H1 (cell line): ENCODE measurements around the gene SIDT1. TPM values are rescaled to one million over a fixed set of nuclear protein-coding genes. Genes with fewer than 3 reads are reported as not detected.

ENCODE experiments used
- CTCF ChIA-PET: fragments of 300-600 bp; sonication (Branson Sonifier 250); formaldehyde crosslinking; loops from one replicate; lab custom pipeline; 2021; ENCODE audit not compliant: partially characterized antibody; lab: Charles Lee
- POLR2A ChIA-PET: fragments of 300-600 bp; sonication (Branson Sonifier 250); formaldehyde crosslinking; loops from one replicate; lab custom pipeline; 2021; ENCODE audit warnings: inconsistent platforms; ENCODE audit not compliant: partially characterized antibody; lab: Charles Lee
- DNase-seq, 2 experiments: peaks; one replicate each; pipeline versions ENCODE4 v3.0.0 to v3.0.0-alpha.2; 2010 to 2022; ENCODE audit warnings: low spot score in 2 of 2, low read depth in 1 of 2, mixed read lengths in 1 of 2
- FAIRE-seq: peaks from 2 replicates; lab custom pipeline; 2011; peaks lifted over from hg19 to GRCh38; lab: Jason Lieb, UNC
- H2AFZ ChIP-seq: 2 replicates; pipeline ENCODE4 v1.8.1; 2012; ENCODE audit warnings: low read length, inconsistent platforms
- H2AK5ac ChIP-seq: 2 replicates; pipeline ENCODE4 v1.6.1; 2013; ENCODE audit warnings: low read depth, low read length
- H2BK120ac ChIP-seq: replicated peaks from 2 replicates; pipeline ENCODE3; 2013; ENCODE audit warnings: low read depth, low read length, inconsistent platforms
- H2BK12ac ChIP-seq: 2 replicates; pipeline ENCODE4 v1.6.1; 2013; ENCODE audit warnings: low read depth, low read length
- H2BK15ac ChIP-seq: 2 replicates; pipeline ENCODE4 v1.6.1; 2013; ENCODE audit warnings: low read length
- H2BK20ac ChIP-seq: 2 replicates; pipeline ENCODE4 v1.6.1; 2013; ENCODE audit warnings: low read length
- H2BK5ac ChIP-seq: 2 replicates; pipeline ENCODE4 v1.6.1; 2013; ENCODE audit warnings: low read depth, low read length
- H3K14ac ChIP-seq: 2 replicates; pipeline ENCODE4 v1.6.1; 2013; ENCODE audit warnings: inconsistent platforms; ENCODE audit not compliant: insufficient read length
- H3K18ac ChIP-seq: 2 replicates; pipeline ENCODE4 v1.6.1; 2013; ENCODE audit warnings: low read length; ENCODE audit errors: extremely low read depth
- H3K23ac ChIP-seq: 2 replicates; pipeline ENCODE4 v1.6.1; 2013; ENCODE audit warnings: inconsistent platforms; ENCODE audit not compliant: insufficient read length
- H3K23me2 ChIP-seq: 2 replicates; pipeline ENCODE4 v1.6.1; 2013; ENCODE audit warnings: low read depth, low read length
- H3K27ac ChIP-seq: 2 replicates; pipeline ENCODE4 v1.6.1; 2011; ENCODE audit warnings: low read depth, low read length, inconsistent platforms
- H3K27me3 ChIP-seq, 4 experiments: replicated peaks in 1 of 4; 1 replicate in 1 of 4; 2 replicates in 3 of 4; pipeline versions ENCODE4 v1.6.1 to v1.8.1; 2011 to 2013; ENCODE audit warnings: low read length in 3 of 4, mild to moderate bottlenecking in 3 of 4, inconsistent platforms in 2 of 4, mixed read lengths in 2 of 4, moderate library complexity in 1 of 4; ENCODE audit not compliant: control insufficient read depth in 3 of 4, insufficient read depth in 3 of 4; ENCODE audit errors: extremely low read depth in 1 of 4
- H3K36me3 ChIP-seq, 4 experiments: 2 replicates each; pipeline versions ENCODE4 v1.6.1 to v1.8.1; 2011 to 2013; ENCODE audit warnings: mild to moderate bottlenecking in 4 of 4, low read length in 3 of 4, moderate library complexity in 2 of 4, control low read depth in 1 of 4, inconsistent platforms in 1 of 4; ENCODE audit not compliant: insufficient read depth in 4 of 4, control insufficient read depth in 2 of 4
- H3K4ac ChIP-seq: replicated peaks from 2 replicates; pipeline ENCODE3; 2013; ENCODE audit warnings: low read length, low read depth, mixed read lengths, inconsistent platforms; ENCODE audit not compliant: insufficient read length
- H3K4me1 ChIP-seq, 4 experiments: replicated peaks in 1 of 4; 1 replicate in 1 of 4; 2 replicates in 3 of 4; pipeline versions ENCODE4 v1.6.1 to v1.8.1; 2011 to 2013; ENCODE audit warnings: low read length in 3 of 4, inconsistent platforms in 2 of 4, mixed read lengths in 1 of 4; ENCODE audit not compliant: insufficient read depth in 4 of 4, control insufficient read depth in 3 of 4
- H3K4me2 ChIP-seq, 2 experiments: 2 replicates each; pipeline versions ENCODE4 v1.6.1 to v1.8.1; 2011 to 2013; ENCODE audit warnings: low read depth in 2 of 2, low read length in 2 of 2, control low read depth in 1 of 2, inconsistent platforms in 1 of 2, mild to moderate bottlenecking in 1 of 2; ENCODE audit not compliant: insufficient read depth in 1 of 2
- H3K4me3 ChIP-seq, 4 experiments: fragments of 200-600, 300-600 bp in 1 of 4; sonication (generic), shearing (Covaris generic), sonication (Bioruptor Twin) in 1 of 4; 2 replicates each; pipeline versions ENCODE4 v1.5.1 to v1.8.1; 2011 to 2016; ENCODE audit warnings: low read length in 4 of 4, low read depth in 3 of 4, control low read depth in 2 of 4, inconsistent platforms in 2 of 4, mild to moderate bottlenecking in 2 of 4, mixed read lengths in 1 of 4, moderate library complexity in 1 of 4; ENCODE audit not compliant: insufficient read depth in 2 of 4; ENCODE audit errors: extremely low read depth in 1 of 4
- H3K56ac ChIP-seq: replicated peaks from 2 replicates; pipeline ENCODE3; 2013; ENCODE audit warnings: low read depth, mild to moderate bottlenecking, mixed read lengths, low read length, inconsistent platforms; ENCODE audit not compliant: insufficient read length
- H3K79me1 ChIP-seq: 2 replicates; pipeline ENCODE4 v1.6.1; 2013; ENCODE audit warnings: low read depth, low read length, control low read depth
- H3K79me2 ChIP-seq, 2 experiments: 2 replicates each; pipeline versions ENCODE4 v1.6.1 to v1.8.1; 2012 to 2013; ENCODE audit warnings: low read length in 2 of 2, mild to moderate bottlenecking in 2 of 2, inconsistent platforms in 1 of 2; ENCODE audit not compliant: insufficient read depth in 2 of 2, control insufficient read depth in 1 of 2
- H3K9ac ChIP-seq, 4 experiments: replicated peaks in 1 of 4; 1 replicate in 1 of 4; 2 replicates in 3 of 4; pipeline versions ENCODE4 v1.6.1 to v1.8.1; 2011 to 2013; ENCODE audit warnings: low read depth in 3 of 4, low read length in 3 of 4, control low read depth in 2 of 4, mild to moderate bottlenecking in 2 of 4, moderate library complexity in 2 of 4, inconsistent platforms in 1 of 4; ENCODE audit errors: extremely low read depth in 1 of 4
- H3K9me3 ChIP-seq, 2 experiments: 2 replicates each; pipeline versions ENCODE4 v1.6.1 to v1.8.1; 2012 to 2013; ENCODE audit warnings: mild to moderate bottlenecking in 2 of 2, moderate library complexity in 2 of 2, control low read depth in 1 of 2, inconsistent platforms in 1 of 2, low read depth in 1 of 2, low read length in 1 of 2, mixed read lengths in 1 of 2; ENCODE audit not compliant: insufficient read depth in 2 of 2
- H4K20me1 ChIP-seq, 2 experiments: replicated peaks in 1 of 2; 2 replicates each; pipeline versions ENCODE3 to v1.8.1; 2011 to 2013; ENCODE audit warnings: inconsistent platforms in 2 of 2, low read length in 2 of 2, mild to moderate bottlenecking in 1 of 2; ENCODE audit not compliant: insufficient read depth in 2 of 2, control insufficient read depth in 1 of 2
- H4K5ac ChIP-seq: 2 replicates; pipeline ENCODE4 v1.6.1; 2013; ENCODE audit warnings: low read length, low read depth, mixed read lengths, inconsistent platforms; ENCODE audit not compliant: insufficient read length
- H4K8ac ChIP-seq: 2 replicates; pipeline ENCODE4 v1.8.0; 2013; ENCODE audit warnings: mild to moderate bottlenecking, moderate library complexity, low read length, inconsistent platforms; ENCODE audit not compliant: insufficient read depth; ENCODE audit errors: extremely low read depth
- H4K91ac ChIP-seq: replicated peaks from 2 replicates; pipeline ENCODE3; 2013; ENCODE audit warnings: low read length, mixed read lengths, inconsistent platforms; ENCODE audit not compliant: insufficient read length
- CBX5 ChIP-seq: fragments of 300-800, 300-1000 bp; sonication (generic); IDR thresholded peaks from 2 replicates; pipeline ENCODE4 v1.7.1; 2016; ENCODE audit warnings: antibody characterized with exemption, low read length, low read depth
- EGR1 ChIP-seq: IDR thresholded peaks from 2 replicates; pipeline ENCODE4 v1.6.1; 2011; ENCODE audit warnings: low read depth, low read length, borderline replicate concordance
- EZH2 ChIP-seq: fragments of 200-600 bp; sonication (generic); IDR thresholded peaks from 2 replicates; pipeline ENCODE4 v1.7.1; 2012; ENCODE audit warnings: low read depth, mild to moderate bottlenecking, moderate library complexity, low read length, inconsistent platforms; ENCODE audit not compliant: severe bottlenecking
- FOSL1 ChIP-seq: IDR thresholded peaks from 2 replicates; pipeline ENCODE4 v1.6.1; 2011; ENCODE audit warnings: mild to moderate bottlenecking, low read depth, low read length, moderate library complexity; ENCODE audit not compliant: insufficient read depth
- KDM5A ChIP-seq: fragments of 200-600 bp; IDR thresholded peaks from 2 replicates; pipeline ENCODE4 v1.7.1; 2012; ENCODE audit warnings: mild to moderate bottlenecking, low read length, inconsistent platforms, mixed read lengths
- MAX ChIP-seq: IDR thresholded peaks from 2 replicates; pipeline ENCODE4 v1.6.1; 2012; ENCODE audit warnings: inconsistent platforms
- RNF2 ChIP-seq: fragments of 200-900, 300-1000 bp; sonication (generic); IDR thresholded peaks from 2 replicates; pipeline ENCODE4 v1.7.1; 2016; ENCODE audit warnings: borderline replicate concordance, low read depth, mild to moderate bottlenecking, antibody characterized with exemption, low read length; ENCODE audit not compliant: poor library complexity, severe bottlenecking; ENCODE audit errors: missing control alignments
- SP2 ChIP-seq: IDR thresholded peaks from 2 replicates; pipeline ENCODE4 v1.6.1; 2012; ENCODE audit warnings: mild to moderate bottlenecking, low read length, inconsistent platforms
- SP4 ChIP-seq: IDR thresholded peaks from 2 replicates; pipeline ENCODE4 v1.6.1; 2012; ENCODE audit warnings: low read length, inconsistent platforms
- TAF7 ChIP-seq: optimal IDR thresholded peaks from 2 replicates; pipeline ENCODE3; 2011; ENCODE audit warnings: low read depth, mild to moderate bottlenecking, inconsistent platforms, low read length, moderate library complexity, borderline replicate concordance
- TEAD4 ChIP-seq: IDR thresholded peaks from 2 replicates; pipeline ENCODE4 v1.6.1; 2012; ENCODE audit warnings: low read depth, low read length, inconsistent platforms, mixed read lengths
- WGBS, 2 experiments: shearing (Covaris generic) in 1 of 2; methylation state at CpG; one replicate each; pipeline versions ENCODE4 v1.1.6 to v1.1.7; 2013 to 2015; ENCODE audit warnings: low lambda C conversion rate in 2 of 2, mixed read lengths in 2 of 2, inconsistent platforms in 1 of 2, low coverage in 1 of 2, missing lambda C conversion rate in 1 of 2; ENCODE audit not compliant: insufficient replicate concordance in 2 of 2, insufficient coverage in 1 of 2, insufficient read length in 1 of 2; ENCODE audit errors: extremely low coverage in 1 of 2, missing lambda C conversion rate in 1 of 2; 5-methylcytosine and 5-hydroxymethylcytosine counted together
- polyA plus RNA-seq, 7 experiments: library from polyadenylated mRNA; depleted of rRNA in 3 of 7; stranded (reverse) in 5 of 7; unstranded in 2 of 7; fragments of >200 nt in 5 of 7; fragments of 200-250 nt in 2 of 7; gene quantifications; 1 replicate in 5 of 7; 2 replicates in 1 of 7; 4 replicates in 1 of 7; pipeline versions ENCODE4 v1.2.1 to v1.2.3, GENCODE V29; 2011 to 2013; ENCODE audit warnings: missing spikeins in 2 of 7, mixed read lengths in 2 of 7
- total RNA-seq: library from RNA; stranded (reverse); fragmentation: NEBNext Ultra II Directional; extraction: Animal tissue kit (Norgen Biotek cat#: 25700); gene quantifications from 2 replicates; pipeline ENCODE4 v1.2.1, GENCODE V29; 2021
- TF ChIP-seq, protein P1 (sequence below): IDR thresholded peaks from 2 replicates; pipeline ENCODE4 v1.6.1; 2011; ENCODE audit warnings: low read length, improper control_type of control experiment

SIDT1 gene
- total and polyA plus RNA-seq, 2 of the 8 experiments (the other 6 are each of a cell fraction or from before 2014, with no cell fraction given), result 0.06 TPM; not detected in 1

- Histone ChIP-seq H4K5ac (no peak overlapping the region), H3K27ac (no peak overlapping the region), H3K27me3 (no peaks in the 10 kb centered on the region), H3K18ac (no peak overlapping the region), H3K79me2 (no peaks in the 10 kb centered on the region), H3K36me3 (no peaks in the 10 kb centered on the region), H4K20me1 (no peaks in the 10 kb centered on the region), H2BK20ac (no peak overlapping the region), H2BK12ac (no peak overlapping the region), H3K23me2 (no peaks in the 10 kb centered on the region), H2BK120ac (no peak overlapping the region), H3K23ac (no peak overlapping the region), H3K9ac (no peak overlapping the region), H2AK5ac (no peak overlapping the region), H3K79me1 (no peaks in the 10 kb centered on the region), H3K9me3 (no peaks in the 10 kb centered on the region), H4K8ac (no peak overlapping the region), H3K56ac (no peak overlapping the region), H3K4me2 (no peak overlapping the region), H3K14ac (no peak overlapping the region), H3K4me1 (no peaks in the 10 kb centered on the region), H3K4ac (no peak overlapping the region), H2BK5ac (no peak overlapping the region), H2AFZ (no peak overlapping the region), H4K91ac (no peak overlapping the region), H2BK15ac (no peak overlapping the region), H3K4me3 (no peak overlapping the region)
- no peak for FAIRE-seq
- TF ChIP-seq, protein P1, sequence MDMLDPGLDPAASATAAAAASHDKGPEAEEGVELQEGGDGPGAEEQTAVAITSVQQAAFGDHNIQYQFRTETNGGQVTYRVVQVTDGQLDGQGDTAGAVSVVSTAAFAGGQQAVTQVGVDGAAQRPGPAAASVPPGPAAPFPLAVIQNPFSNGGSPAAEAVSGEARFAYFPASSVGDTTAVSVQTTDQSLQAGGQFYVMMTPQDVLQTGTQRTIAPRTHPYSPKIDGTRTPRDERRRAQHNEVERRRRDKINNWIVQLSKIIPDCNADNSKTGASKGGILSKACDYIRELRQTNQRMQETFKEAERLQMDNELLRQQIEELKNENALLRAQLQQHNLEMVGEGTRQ, result no peak
- no peak for TF ChIP-seq RNF2
- TF ChIP-seq SP4, result no peak
- no peak for TF ChIP-seq TEAD4
- no peak for TF ChIP-seq KDM5A
- TF ChIP-seq MAX, result no peak
- no peak for TF ChIP-seq TAF7
- TF ChIP-seq EGR1, result no peak
- no peak for TF ChIP-seq CBX5
- no peak for TF ChIP-seq SP2
- no peak for TF ChIP-seq EZH2
- no peak for TF ChIP-seq FOSL1
- ChIA-PET POLR2A (no interaction called here), CTCF (interaction anchor here (1.0 to 5.0 kb wide), 19 partner anchors 10 to 593 kb away, joined by 3 to 43 read pairs (median 5); partner anchors contain the start of gene SPICE1)
- WGBS, 2 experiments, result 91% methylated on average over 2 of the region's 2 CpGs; no CpG with 5 or more reads in 1 of the 2 experiments
- no peak for DNase-seq
Observed at GRCh38 chr3:113628316-113628715, 96.0 kb downstream of the SIDT1 start.
